Large intestine (tissue), 3 donors: ENCODE results near the gene DAGLA. TPM values are rescaled to one million over a fixed set of nuclear protein-coding genes. Genes with fewer than 3 reads are reported as not detected.

Experiments used
- DNase-seq, 2 donors: peaks; one replicate each; pipeline versions ENCODE4 v3.0.0 to v3.0.0-alpha.2; 2013
- H3K27ac ChIP-seq: one replicate; pipeline ENCODE4 v1.5.1; 2013; ENCODE audit warnings: low read length
- H3K27me3 ChIP-seq: 2 replicates; pipeline ENCODE4 v1.6.1; 2013; ENCODE audit warnings: low read length; ENCODE audit not compliant: control insufficient read depth, insufficient read depth
- H3K36me3 ChIP-seq: 2 replicates; pipeline ENCODE4 v1.6.1; 2013; ENCODE audit warnings: low read length; ENCODE audit not compliant: control insufficient read depth, insufficient read depth
- H3K4me1 ChIP-seq: one replicate; pipeline ENCODE4 v1.6.1; 2013; ENCODE audit warnings: low read length; ENCODE audit not compliant: control insufficient read depth, insufficient read depth
- H3K4me3 ChIP-seq: one replicate; pipeline ENCODE4 v1.5.1; 2013; ENCODE audit warnings: low read length
- H3K9me3 ChIP-seq: one replicate; pipeline ENCODE4 v1.6.1; 2013; ENCODE audit warnings: mild to moderate bottlenecking, low read depth, low read length, moderate library complexity; ENCODE audit not compliant: control insufficient read depth
- WGBS: methylation state at CpG from one replicate; pipeline ENCODE4 v1.1.5; 2013; ENCODE audit warnings: low lambda C conversion rate; ENCODE audit not compliant: insufficient coverage; 5-methylcytosine and 5-hydroxymethylcytosine counted together
- polyA plus RNA-seq: library from polyadenylated mRNA; unstranded; fragments of 120-200 nt; gene quantifications from one replicate; pipeline ENCODE4 v1.2.1, GENCODE V29; 2013

The DAGLA gene
- polyA plus RNA-seq, 1 donor = 12.0 TPM

GRCh38 chr11:61745781-61746441, 65.7 kb downstream of the DAGLA start:
- no peak overlapping the region for H3K4me3 ChIP-seq
- H3K27me3 ChIP-seq = no peaks in the 10 kb centered on the region
- DNase-seq = no peak
- no peak overlapping the region for H3K27ac ChIP-seq
- H3K4me1 ChIP-seq = peaks cover 18% of the 10 kb centered on the region
- no peaks in the 10 kb centered on the region for H3K9me3 ChIP-seq
- WGBS = no CpG with 5 or more reads among the region's 15 CpGs
- H3K36me3 ChIP-seq = peaks cover 25% of the 10 kb centered on the region

GRCh38 chr11:61746442-61747191, 66.4 kb downstream of the DAGLA start:
- peaks cover 19% of the 10 kb centered on the region for H3K36me3 ChIP-seq
- no peak overlapping the region for H3K27ac ChIP-seq
- no CpG with 5 or more reads among the region's 19 CpGs for WGBS
- no peak for DNase-seq
- H3K9me3 ChIP-seq = no peaks in the 10 kb centered on the region
- H3K27me3 ChIP-seq = no peaks in the 10 kb centered on the region
- H3K4me1 ChIP-seq = peaks cover 18% of the 10 kb centered on the region
- H3K4me3 ChIP-seq = no peak overlapping the region

- Histone ChIP-seq H3K9me3 (no peaks in the 10 kb centered on the region), H3K27me3 (no peaks in the 10 kb centered on the region), H3K4me1 (peaks cover 18% of the 10 kb centered on the region), H3K36me3 (peaks cover 13% of the 10 kb centered on the region), H3K4me3 (no peak overlapping the region), H3K27ac (no peak overlapping the region)
- peak; percentile 54 to 65 for DNase-seq
- WGBS = no CpG with 5 or more reads among the region's 19 CpGs
These were observed 67.2 kb downstream of the DAGLA start for GRCh38 chr11:61747192-61747966.

GRCh38 chr11:61747967-61748285, 67.7 kb downstream of the DAGLA start:
- H3K9me3 ChIP-seq = no peaks in the 10 kb centered on the region
- H3K36me3 ChIP-seq = peaks cover 11% of the 10 kb centered on the region
- H3K4me3 ChIP-seq = no peak overlapping the region
- no CpG with 5 or more reads among the region's 3 CpGs for WGBS
- H3K27ac ChIP-seq = no peak overlapping the region
- H3K4me1 ChIP-seq = peaks cover 18% of the 10 kb centered on the region
- no peak for DNase-seq
- no peaks in the 10 kb centered on the region for H3K27me3 ChIP-seq

DNA sequence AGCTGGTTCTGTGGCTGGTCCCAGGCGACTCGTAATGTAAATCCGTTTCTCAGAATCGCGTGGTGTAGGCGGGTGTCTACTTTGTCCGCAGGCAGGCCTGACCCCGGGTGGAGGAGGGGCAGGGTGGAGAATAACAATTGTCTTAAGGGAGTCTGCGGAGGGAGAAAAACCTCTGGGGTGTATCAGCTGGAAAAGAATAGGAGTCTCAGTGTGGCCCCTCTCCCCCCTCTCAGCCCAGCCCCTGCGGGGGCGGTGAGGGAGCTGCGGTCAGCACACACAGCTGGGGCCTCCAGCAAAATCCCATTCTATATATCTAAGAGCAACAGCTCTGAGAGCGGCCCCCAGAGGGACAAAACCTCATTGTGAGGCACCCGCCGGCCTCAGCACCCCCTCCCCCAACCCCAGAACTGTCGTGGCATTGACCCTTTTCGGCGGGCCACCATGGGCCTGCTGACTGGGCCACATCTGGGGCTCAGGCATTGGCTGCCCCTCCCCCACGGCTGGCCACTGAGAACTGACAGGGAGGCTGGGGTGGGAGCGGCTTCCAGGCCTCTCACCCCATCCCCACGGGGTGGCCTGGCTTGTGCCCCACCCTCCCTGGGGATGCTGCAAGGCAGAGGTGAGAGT, 69.5 kb downstream of the DAGLA start:
- peaks cover 4% of the 10 kb centered on the region for H3K36me3 ChIP-seq
- H3K27ac ChIP-seq = no peak overlapping the region
- H3K9me3 ChIP-seq = no peaks in the 10 kb centered on the region
- H3K4me3 ChIP-seq = no peak overlapping the region
- DNase-seq = no peak
- H3K4me1 ChIP-seq = peaks cover 33% of the 10 kb centered on the region
- WGBS = no CpG with 5 or more reads among the region's 21 CpGs
- H3K27me3 ChIP-seq = no peaks in the 10 kb centered on the region

- no peaks in the 10 kb centered on the region for H3K36me3 ChIP-seq
- no peak for DNase-seq
- peaks cover 3% of the 10 kb centered on the region for H3K9me3 ChIP-seq
- no peak overlapping the region for H3K4me3 ChIP-seq
- H3K27ac ChIP-seq = no peak overlapping the region
- H3K4me1 ChIP-seq = peaks cover 44% of the 10 kb centered on the region
- no peaks in the 10 kb centered on the region for H3K27me3 ChIP-seq
- WGBS = no CpG with 5 or more reads among the region's 5 CpGs
These were observed 70.6 kb downstream of the DAGLA start for GRCh38 chr11:61750631-61751273.

GRCh38 chr11:61751384-61751783, 71.2 kb downstream of the DAGLA start:
- no peak overlapping the region for H3K27ac ChIP-seq
- no peaks in the 10 kb centered on the region for H3K27me3 ChIP-seq
- H3K4me1 ChIP-seq = peaks cover 50% of the 10 kb centered on the region
- H3K36me3 ChIP-seq = no peaks in the 10 kb centered on the region
- WGBS = no CpG with 5 or more reads among the region's 14 CpGs
- no peak for DNase-seq
- H3K4me3 ChIP-seq = no peak overlapping the region
- peaks cover 3% of the 10 kb centered on the region for H3K9me3 ChIP-seq

- peak within 1 kb of the TSS; percentile 91 for H3K4me3 ChIP-seq
- WGBS = no CpG with 5 or more reads among the region's 93 CpGs
- peaks cover 55% of the 10 kb centered on the region for H3K4me1 ChIP-seq
- peak within 1 kb of the TSS; percentile 1 for H3K27ac ChIP-seq
- peak; percentile 38 to 66 for DNase-seq
- peaks cover 3% of the 10 kb centered on the region for H3K9me3 ChIP-seq
- H3K36me3 ChIP-seq = no peaks in the 10 kb centered on the region
- no peaks in the 10 kb centered on the region for H3K27me3 ChIP-seq
These were observed 72.1 kb downstream of the DAGLA start, which contains the start of gene MYRF for GRCh38 chr11:61752117-61752924. TSS of gene MYRF (plus strand) at chr11:61752636. CDS start at chr11:61752745, 109 bp downstream.

GRCh38 chr11:61752925-61753521, 72.8 kb downstream of the DAGLA start:
- Histone ChIP-seq H3K27ac (peak overlapping the region; percentile 1), H3K4me1 (peaks cover 55% of the 10 kb centered on the region), H3K27me3 (no peaks in the 10 kb centered on the region), H3K36me3 (no peaks in the 10 kb centered on the region), H3K9me3 (peaks cover 3% of the 10 kb centered on the region), H3K4me3 (peak overlapping the region; percentile 91)
- peak in 1 of 2 donors; percentile 38 for DNase-seq
- WGBS = no CpG with 5 or more reads among the region's 17 CpGs
